Neural cell (in vitro differentiated cells): ENCODE measurements around the gene AEBP2. TPM values are rescaled to one million over a fixed set of nuclear protein-coding genes. Genes with fewer than 3 reads are reported as not detected.

Experiments
- H2AFZ ChIP-seq: fragments of 200-600, 300-800 bp; sonication (generic), shearing (Covaris generic); 2 replicates; pipeline ENCODE4 v1.6.0; 2014; ENCODE audit warnings: low read depth, mild to moderate bottlenecking, antibody characterized with exemption, low read length, moderate library complexity
- H3F3A ChIP-seq: fragments of 200-600 bp; shearing (Covaris generic); 2 replicates; pipeline ENCODE4 v1.6.1; 2016; ENCODE audit warnings: mild to moderate bottlenecking, moderate library complexity, mixed read lengths, antibody characterized with exemption, low read length; ENCODE audit not compliant: insufficient read depth, poor library complexity, severe bottlenecking
- H3K27ac ChIP-seq: fragments of 200-600, 300-800 bp; sonication (generic), shearing (Covaris generic); 2 replicates; pipeline ENCODE4 v1.5.1; 2014; ENCODE audit warnings: mild to moderate bottlenecking, low read length, moderate library complexity
- H3K27me3 ChIP-seq: fragments of 300-800, 200-600 bp; sonication (generic), shearing (Covaris generic); 2 replicates; pipeline ENCODE4 v1.6.0; 2014; ENCODE audit warnings: mild to moderate bottlenecking, low read depth, low read length, moderate library complexity; ENCODE audit not compliant: insufficient read depth
- H3K36me3 ChIP-seq: fragments of 300-800, 200-600 bp; sonication (generic), shearing (Covaris generic); 2 replicates; pipeline ENCODE4 v1.5.1; 2014; ENCODE audit warnings: mild to moderate bottlenecking, antibody characterized with exemption, low read length, moderate library complexity; ENCODE audit not compliant: insufficient read depth
- H3K4me2 ChIP-seq: fragments of 300-800, 200-600 bp; sonication (generic), shearing (Covaris generic); 2 replicates; pipeline ENCODE4 v1.6.0; 2014; ENCODE audit warnings: mild to moderate bottlenecking, low read length
- H3K4me3 ChIP-seq: fragments of 300-800, 200-600 bp; sonication (generic), shearing (Covaris generic); 2 replicates; pipeline ENCODE4 v1.5.1; 2014; ENCODE audit warnings: mild to moderate bottlenecking, low read length, moderate library complexity
- H3K79me2 ChIP-seq: fragments of 200-600 bp; shearing (Covaris generic); replicated peaks from 2 replicates; pipeline ENCODE4 v1.6.0; 2014; ENCODE audit warnings: mild to moderate bottlenecking, low read length, moderate library complexity; ENCODE audit not compliant: insufficient read depth
- H3K9ac ChIP-seq: fragments of 300-800, 200-600 bp; sonication (generic), shearing (Covaris generic); 2 replicates; pipeline ENCODE4 v1.6.1; 2016; ENCODE audit warnings: mild to moderate bottlenecking, low read length, mixed read lengths
- H3K9me2 ChIP-seq: fragments of 200-600 bp; shearing (Covaris generic); 2 replicates; pipeline ENCODE4 v1.6.1; 2016; ENCODE audit warnings: mild to moderate bottlenecking, low read length, mixed read lengths; ENCODE audit not compliant: insufficient read depth
- H3K9me3 ChIP-seq: fragments of 200-600, 300-800 bp; sonication (generic), shearing (Covaris generic); 2 replicates; pipeline ENCODE4 v1.6.1; 2016; ENCODE audit warnings: mild to moderate bottlenecking, mixed run types, low read length, moderate library complexity, mixed read lengths
- H4K20me1 ChIP-seq: fragments of 200-600 bp; shearing (Covaris generic); 2 replicates; pipeline ENCODE4 v1.6.1; 2016; ENCODE audit warnings: mild to moderate bottlenecking, mixed run types; ENCODE audit not compliant: insufficient read depth
- CTCF ChIP-seq: fragments of 450-650 bp; IDR thresholded peaks from 2 replicates; pipeline ENCODE4 v1.5.1; 2014; ENCODE audit warnings: antibody characterized with exemption, mild to moderate bottlenecking, moderate library complexity; ENCODE audit not compliant: poor library complexity, severe bottlenecking
- EP300 ChIP-seq: fragments of 450-650 bp; conservative IDR thresholded peaks from 2 replicates; pipeline ENCODE4 v1.6.1; 2014; ENCODE audit warnings: antibody characterized with exemption, mild to moderate bottlenecking, moderate library complexity; ENCODE audit not compliant: poor library complexity, severe bottlenecking
- EZH2 ChIP-seq: fragments of 200-600, 300-800 bp; shearing (Covaris generic), sonication (generic); IDR thresholded peaks from 2 replicates; pipeline ENCODE4 v1.6.1; 2014; ENCODE audit warnings: antibody characterized with exemption, low read length, borderline replicate concordance, mild to moderate bottlenecking; ENCODE audit not compliant: insufficient read depth, poor library complexity, severe bottlenecking
- MXI1 ChIP-seq: fragments of 450-650 bp; conservative IDR thresholded peaks from 2 replicates; pipeline ENCODE4 v1.6.1; 2014; ENCODE audit warnings: antibody characterized with exemption, mild to moderate bottlenecking; ENCODE audit not compliant: poor library complexity, severe bottlenecking
- POLR2AphosphoS5 ChIP-seq: IDR thresholded peaks from 2 replicates; pipeline ENCODE4 v1.6.1; 2012
- RAD21 ChIP-seq: fragments of 450-650 bp; conservative IDR thresholded peaks from 2 replicates; pipeline ENCODE4 v1.6.1; 2014; ENCODE audit warnings: antibody characterized with exemption, mild to moderate bottlenecking, moderate library complexity
- REST ChIP-seq: IDR thresholded peaks from 2 replicates; pipeline ENCODE4 v1.6.1; 2012; ENCODE audit warnings: borderline replicate concordance
- SMC3 ChIP-seq: fragments of 450-650 bp; conservative IDR thresholded peaks from 2 replicates; pipeline ENCODE4 v1.6.1; 2014; ENCODE audit warnings: antibody characterized with exemption, mild to moderate bottlenecking, moderate library complexity; ENCODE audit not compliant: poor library complexity
- TAF1 ChIP-seq: IDR thresholded peaks from 2 replicates; pipeline ENCODE4 v1.6.1; 2012; ENCODE audit warnings: low read depth
- polyA plus RNA-seq: library from polyadenylated mRNA; depleted of rRNA; stranded (reverse); fragments of >200 nt; gene quantifications from 2 replicates; pipeline ENCODE4 v1.2.3, GENCODE V29; 2014

The AEBP2 gene
- polyA plus RNA-seq, 1 donor from 2014 or later, result 20.5 TPM

- TF ChIP-seq EP300 (no peak), SMC3 (no peak), MXI1 (no peak), RAD21 (no peak), TAF1 (no peak), REST (no peak), EZH2 (no peak)
- no peak overlapping the region for H3K9ac ChIP-seq
- H3K9me3 ChIP-seq, result no peaks in the 10 kb centered on the region
- no peaks in the 10 kb centered on the region for H4K20me1 ChIP-seq
- H3K4me2 ChIP-seq, result no peak overlapping the region
- no peaks in the 10 kb centered on the region for H3F3A ChIP-seq
- peaks cover 32% of the 10 kb centered on the region for H3K79me2 ChIP-seq
- no peaks in the 10 kb centered on the region for H3K36me3 ChIP-seq
- no peak overlapping the region for H2AFZ ChIP-seq
- no peaks in the 10 kb centered on the region for H3K27me3 ChIP-seq
- no peaks in the 10 kb centered on the region for H3K9me2 ChIP-seq
- H3K4me3 ChIP-seq, result no peak overlapping the region
- no peak overlapping the region for H3K27ac ChIP-seq
These were observed 45.4 kb downstream of the AEBP2 start for GRCh38 chr12:19484738-19485137.

- Histone ChIP-seq H3K9me2 (no peaks in the 10 kb centered on the region), H2AFZ (no peak overlapping the region), H3K27me3 (no peaks in the 10 kb centered on the region), H3K9ac (no peak overlapping the region), H3K36me3 (no peaks in the 10 kb centered on the region), H3K4me2 (no peak overlapping the region), H3K4me3 (no peak overlapping the region), H3K79me2 (peaks cover 32% of the 10 kb centered on the region), H3K9me3 (no peaks in the 10 kb centered on the region), H3F3A (no peaks in the 10 kb centered on the region), H4K20me1 (no peaks in the 10 kb centered on the region), H3K27ac (no peak overlapping the region)
- TF ChIP-seq POLR2AphosphoS5 (no peak), TAF1 (no peak), SMC3 (no peak), CTCF (no peak), REST (no peak), EZH2 (no peak), EP300 (no peak), MXI1 (no peak)
These were observed 45.9 kb downstream of the AEBP2 start for GRCh38 chr12:19485240-19485639.
